GM10847 (cell line): ENCODE measurements around the gene GLT8D1.

Experiments used
- POLR2A ChIP-seq: IDR thresholded peaks from 2 replicates; pipeline ENCODE4 v1.6.1; 2011; ENCODE audit not compliant: insufficient read length; ENCODE audit errors: extremely low read depth

Gene GLT8D1

DNA sequence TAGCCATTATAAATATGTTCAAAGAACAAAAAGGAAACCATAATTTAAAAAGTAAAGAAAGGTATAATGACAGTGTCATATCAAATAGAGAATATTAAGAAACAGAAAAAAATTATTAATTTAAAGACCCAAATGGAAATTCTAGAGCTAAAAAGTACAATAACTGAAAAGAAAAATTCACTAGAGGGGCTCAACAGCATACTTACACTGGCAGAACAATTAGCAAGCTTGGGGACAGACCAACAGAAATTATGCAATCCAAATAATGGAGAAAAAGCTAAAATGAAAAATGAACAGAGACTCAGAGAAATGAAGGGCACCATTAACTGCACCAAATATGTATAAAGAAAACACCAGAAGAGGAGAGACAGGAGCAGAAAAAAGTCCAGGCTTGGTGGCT is 14.0 kb upstream of the GLT8D1 start:
- no peak for TF ChIP-seq POLR2A

DNA sequence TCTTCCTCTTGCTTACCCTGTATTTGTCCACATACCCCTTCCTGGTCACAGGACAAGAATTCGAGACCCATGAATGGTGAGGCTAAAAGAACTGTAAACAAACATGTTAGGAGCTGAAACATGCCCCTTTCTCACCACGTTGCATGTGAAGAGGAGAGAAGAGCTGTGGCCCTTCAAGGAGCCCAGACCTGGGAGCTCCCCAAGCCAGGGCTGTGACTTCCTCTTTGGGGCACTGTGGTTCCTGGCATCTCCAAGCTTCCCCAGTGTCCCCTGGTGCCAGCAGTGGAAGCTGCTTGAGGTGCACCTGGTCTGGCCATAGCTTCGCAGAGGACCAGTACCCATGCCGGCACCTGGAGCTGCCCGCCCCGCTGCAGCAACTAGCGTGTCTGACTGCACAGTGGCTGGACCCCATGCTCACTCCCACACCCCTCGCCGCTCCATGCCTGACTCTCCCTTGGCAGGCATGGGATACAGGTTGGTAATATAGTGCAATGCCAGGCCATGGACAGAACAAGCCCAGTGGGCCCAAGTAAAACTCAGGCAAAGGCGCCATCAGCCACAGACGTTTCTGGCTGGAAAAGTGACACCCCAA is 10.2 kb upstream of the GLT8D1 start:
- TF ChIP-seq POLR2A = no peak

DNA sequence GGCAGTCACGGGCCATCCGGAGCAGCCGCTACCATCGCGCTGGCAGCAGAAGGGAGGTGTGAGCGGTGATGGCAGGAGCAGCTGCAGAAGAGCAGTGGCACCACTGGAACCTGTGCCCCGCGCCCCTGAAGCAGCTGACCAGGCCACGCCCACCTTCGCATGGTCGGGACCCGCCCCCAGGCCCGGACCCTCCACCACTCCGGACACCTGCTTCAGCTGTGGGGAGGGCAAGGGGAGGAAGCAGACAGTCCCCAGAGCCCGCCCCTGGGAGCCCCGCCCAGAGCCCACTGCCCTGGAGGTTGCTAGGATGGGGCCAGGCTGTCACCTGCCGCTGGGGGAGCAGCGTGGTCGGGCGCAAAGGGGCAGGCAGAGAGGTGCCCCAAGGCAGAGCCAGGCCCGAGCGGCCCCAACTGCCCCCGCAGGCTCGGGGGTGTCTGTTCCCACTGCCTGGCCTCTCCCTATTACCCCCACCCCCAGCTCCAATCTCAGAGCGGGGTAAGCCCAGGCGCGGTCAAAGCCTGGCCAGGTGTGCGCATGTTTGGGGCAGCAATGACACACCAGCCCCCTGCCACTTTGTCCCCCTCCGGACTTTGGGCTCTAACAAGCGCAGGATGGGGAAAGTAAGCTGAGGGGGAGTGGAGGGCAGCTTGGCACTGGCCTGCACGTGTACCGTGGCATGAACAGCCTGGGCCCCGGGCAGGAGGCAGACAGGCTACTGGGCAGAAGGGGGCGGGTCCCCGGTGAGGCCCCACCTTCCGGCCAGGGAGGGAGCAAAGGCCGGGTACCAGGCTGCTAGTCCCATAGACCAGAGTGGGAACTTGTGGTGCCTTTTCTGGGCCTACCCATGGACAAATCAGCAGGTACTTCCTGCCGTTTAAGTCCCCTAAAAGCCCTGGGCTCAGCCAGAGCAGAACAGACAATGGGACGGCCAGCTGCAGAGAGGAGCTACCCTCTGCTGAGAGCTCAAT is 9.0 kb upstream of the GLT8D1 start:
- no peak for TF ChIP-seq POLR2A

DNA sequence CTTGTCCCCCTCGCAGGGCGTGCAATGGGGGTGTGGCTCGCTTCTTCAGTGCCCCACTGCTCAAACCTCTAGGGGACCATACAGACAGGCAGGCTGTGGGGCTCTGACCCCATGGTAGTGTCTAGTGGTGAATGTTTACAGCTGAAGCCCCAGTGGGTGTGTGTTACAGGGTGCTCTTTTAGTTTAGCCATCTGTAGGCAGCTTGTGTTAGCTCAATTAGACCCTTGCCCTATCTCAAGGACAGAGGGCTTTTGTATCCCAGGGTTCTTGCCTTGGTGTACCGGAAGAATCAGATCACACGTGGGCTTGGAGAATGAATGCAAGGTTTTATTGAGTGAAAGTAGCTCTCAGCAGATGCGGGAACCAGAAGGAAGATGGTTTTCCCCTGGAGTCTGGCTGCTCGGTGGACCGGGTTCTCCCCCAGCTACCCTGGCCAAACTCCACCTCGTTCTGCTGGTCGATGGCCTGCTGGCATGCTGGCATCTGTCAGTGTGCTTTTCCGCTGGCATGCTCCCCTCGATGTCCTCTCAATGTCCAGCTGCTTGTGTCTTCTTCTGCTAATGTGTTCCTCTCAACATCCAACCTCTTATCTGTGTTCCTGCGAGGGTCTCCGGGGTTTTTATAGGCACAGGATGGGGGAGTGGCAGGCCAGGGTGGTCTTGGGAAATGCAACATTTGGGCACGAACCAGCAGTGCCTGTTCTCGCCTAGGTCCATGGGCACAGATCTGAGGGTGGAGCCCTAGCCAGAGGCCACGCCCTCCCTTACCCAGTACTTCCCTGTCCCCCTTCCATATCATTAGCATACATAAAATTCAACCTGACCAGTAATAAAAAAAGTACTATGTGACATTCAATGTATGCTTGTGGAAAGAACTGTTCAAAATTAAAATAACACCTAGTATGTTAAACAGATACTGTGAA is 7.0 kb upstream of the GLT8D1 start:
- TF ChIP-seq POLR2A = no peak

DNA sequence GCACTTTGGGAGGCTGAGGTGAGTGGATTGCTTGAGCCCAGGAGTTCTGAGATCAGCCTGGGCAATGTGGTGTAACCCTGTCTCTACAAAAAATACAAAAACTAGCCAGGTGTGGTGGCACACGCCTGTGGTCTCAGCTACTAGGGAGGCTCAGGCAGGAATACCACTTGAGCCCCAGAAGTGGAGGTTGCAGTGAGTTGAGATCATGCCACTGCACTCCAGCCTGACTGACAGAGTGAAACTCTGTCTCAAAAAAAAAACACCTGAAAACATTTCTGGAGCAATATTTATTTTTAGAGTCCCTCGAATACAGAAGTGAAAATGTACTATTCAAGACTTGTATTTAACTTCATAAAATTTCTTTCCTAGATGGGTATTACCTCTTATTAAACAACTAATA is 4.9 kb upstream of the GLT8D1 start:
- no peak for TF ChIP-seq POLR2A

DNA sequence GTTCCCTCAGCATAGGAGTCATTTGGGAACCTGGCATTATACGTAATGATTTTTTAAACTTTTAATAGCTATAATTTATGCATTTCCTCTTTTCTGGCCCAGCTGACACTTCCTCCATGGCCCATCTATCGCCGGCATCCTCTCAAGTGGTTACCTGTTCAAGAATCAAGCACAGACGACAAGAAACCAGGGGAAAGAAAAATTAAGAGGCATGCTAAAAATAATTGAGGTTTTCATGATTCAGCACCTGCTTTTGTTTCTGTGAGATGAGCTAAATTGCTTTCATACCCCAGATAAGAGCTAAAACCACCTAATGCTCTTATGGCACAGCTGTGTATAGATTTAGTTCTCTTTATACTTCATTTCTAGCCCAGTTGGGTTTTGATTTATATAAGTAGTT is 2.0 kb upstream of the GLT8D1 start:
- TF ChIP-seq POLR2A = no peak

DNA sequence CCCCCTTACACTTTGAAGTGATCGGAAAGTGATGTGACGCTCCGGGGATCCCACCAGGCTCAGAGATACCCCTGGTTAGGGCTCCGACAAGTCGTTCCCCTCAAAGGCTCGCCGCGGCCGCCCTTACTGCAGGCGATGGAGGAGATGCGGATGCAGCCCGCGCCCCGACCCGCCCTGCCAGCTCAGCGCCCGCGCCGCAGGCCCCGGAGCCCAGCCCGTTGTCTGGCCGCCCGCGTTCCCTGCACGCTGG is 228 bp downstream of the GLT8D1 start:
- no peak for TF ChIP-seq POLR2A

DNA sequence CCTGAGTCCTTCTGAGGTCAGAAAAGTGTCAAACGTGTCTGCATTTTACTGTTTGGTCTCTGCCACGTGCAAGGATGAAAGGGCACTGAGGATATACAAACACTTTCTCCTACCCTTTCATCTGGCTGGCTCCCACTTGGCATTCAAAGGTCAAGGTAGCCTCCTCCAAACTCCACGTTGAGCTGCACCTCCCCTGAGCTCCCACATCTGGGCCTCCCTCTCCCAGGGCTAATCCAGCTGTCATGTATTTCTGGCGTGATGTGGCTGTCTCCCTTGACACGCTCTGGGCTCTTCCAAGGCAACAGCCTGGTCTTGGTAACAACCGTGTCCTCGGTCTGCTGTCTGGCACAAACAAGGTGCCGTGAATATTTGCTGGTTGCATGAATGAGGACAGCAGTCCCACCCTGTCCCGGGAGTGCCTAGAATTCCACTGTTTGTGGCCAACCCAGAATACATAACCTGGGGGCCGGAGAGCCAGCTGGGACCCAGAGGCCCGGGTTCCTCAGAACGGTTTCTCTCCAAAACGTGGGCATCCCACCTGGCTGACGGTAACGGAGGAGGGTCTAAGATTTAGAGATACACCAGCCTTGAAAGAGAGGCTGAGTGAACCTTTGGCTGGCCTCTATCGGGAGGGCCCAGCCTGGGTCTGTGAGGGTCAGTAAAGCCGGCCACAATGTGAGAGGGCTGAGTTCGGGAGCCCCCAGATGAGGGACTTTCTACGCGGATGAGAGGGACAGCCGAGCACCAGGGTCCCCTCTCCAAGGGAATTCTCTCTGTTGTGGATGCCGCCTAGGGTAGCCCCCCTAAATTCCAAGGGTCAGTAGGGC is 767 bp downstream of the GLT8D1 start:
- TF ChIP-seq POLR2A = no peak

DNA sequence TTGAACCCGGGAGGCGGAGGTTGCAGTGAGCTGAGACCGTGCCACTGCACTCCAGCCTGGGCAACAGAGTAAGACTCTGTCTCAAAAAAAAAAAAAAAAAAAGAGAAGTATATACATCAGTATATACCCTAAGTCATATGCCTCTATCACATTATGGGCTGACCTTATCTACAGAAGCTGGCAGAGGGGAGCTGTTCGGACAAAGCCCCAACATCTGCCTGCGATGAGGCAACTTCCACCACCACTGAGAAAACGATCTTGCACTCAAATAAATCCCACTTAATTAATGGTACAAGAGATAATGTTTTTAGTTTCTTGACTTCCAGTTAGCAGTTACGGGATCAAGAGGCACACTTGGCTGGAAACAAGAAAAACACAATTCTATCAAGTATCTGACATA is 2.2 kb downstream of the GLT8D1 start:
- TF ChIP-seq POLR2A = no peak

DNA sequence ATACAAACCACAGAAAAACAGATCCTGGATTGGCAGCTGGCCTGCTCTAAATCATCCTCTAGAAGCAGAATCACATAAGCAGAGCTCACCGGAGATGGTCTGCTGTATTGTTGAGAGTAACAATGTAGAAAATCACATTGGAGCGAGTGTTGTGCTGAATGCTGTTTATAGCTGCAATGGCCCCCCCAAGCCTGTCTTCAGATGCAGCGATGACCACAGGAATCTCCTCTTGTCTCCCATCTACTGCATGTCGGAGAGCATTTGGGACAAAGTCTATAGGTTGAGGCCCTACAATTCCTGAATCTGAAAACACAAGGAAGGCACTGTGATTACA is 8.0 kb downstream of the GLT8D1 start:
- no peak for TF ChIP-seq POLR2A

DNA sequence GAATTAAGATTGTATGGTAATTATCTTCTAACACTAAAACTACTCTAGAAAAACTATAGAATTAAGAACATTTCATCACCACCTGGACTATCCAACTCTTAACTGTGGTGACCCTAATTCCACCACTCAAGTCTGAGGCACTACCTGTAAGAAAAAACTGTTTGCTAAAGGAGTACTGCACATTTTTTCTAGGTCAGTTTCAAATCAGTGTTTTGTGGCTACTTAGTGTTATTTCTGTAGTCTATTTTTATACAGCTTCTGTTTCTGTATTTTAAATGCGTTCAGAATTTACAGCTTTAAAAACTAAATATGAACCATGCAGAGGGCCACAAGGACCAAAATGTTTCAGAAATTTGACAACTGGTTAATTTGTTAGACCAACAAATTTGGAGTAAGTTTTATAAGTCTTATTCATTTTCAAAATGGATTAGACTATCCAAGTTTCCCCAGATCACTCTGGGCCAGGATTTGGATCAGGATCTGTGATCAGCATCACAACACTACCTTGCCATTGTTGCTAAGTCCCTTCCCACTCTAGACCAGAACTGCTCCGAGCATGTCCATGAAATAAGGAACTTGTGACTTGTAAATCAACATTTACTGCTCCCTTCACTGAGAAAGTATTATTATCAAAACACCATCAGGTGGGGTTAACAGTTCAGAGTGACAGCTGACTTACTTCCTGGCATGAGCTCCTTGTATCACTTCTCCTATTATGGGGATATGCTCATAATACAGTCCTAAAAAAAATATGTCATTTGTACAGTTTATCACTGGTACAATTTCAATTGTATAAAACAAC is 8.6 kb downstream of the GLT8D1 start:
- no peak for TF ChIP-seq POLR2A

DNA sequence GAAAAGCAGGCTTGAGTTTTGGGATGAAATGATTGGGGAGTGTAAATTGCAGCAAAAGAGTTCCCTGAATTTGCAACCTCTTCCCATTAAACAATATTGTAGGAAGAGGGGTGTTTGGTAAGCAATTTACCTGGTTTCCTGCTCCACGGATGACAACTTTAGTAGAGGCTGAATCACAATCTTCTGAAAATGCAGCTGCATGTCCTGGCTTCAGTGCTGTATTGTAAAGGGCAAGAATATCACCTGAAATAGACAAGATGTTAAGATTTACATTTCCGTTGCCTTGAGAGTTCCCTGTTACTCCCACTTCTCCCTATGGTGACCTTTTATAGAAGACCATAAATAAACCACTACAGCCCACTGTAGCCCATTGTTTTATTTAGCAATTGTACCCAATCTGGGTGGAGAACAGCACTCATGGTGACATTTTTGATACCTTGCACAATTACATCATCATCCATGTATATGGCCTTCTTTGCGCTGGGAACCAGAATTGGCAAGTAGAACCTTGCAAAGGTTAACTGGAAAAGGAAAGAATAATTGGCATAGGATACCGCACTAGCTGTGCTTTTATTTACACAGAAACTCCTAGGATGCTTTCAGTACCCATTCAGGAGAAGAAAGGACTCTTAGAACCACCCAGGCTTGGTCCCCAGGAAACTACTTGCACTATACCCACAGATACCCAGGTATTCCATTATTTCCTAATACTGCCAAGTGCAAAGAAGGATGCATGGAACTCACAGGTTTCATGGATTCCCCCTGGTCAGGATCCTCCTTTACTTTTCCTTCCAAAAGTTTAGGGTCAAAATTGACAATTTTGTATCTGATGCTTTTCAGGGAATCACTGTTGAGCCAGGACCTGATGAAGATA is 9.6 kb downstream of the GLT8D1 start:
- no peak for TF ChIP-seq POLR2A

DNA sequence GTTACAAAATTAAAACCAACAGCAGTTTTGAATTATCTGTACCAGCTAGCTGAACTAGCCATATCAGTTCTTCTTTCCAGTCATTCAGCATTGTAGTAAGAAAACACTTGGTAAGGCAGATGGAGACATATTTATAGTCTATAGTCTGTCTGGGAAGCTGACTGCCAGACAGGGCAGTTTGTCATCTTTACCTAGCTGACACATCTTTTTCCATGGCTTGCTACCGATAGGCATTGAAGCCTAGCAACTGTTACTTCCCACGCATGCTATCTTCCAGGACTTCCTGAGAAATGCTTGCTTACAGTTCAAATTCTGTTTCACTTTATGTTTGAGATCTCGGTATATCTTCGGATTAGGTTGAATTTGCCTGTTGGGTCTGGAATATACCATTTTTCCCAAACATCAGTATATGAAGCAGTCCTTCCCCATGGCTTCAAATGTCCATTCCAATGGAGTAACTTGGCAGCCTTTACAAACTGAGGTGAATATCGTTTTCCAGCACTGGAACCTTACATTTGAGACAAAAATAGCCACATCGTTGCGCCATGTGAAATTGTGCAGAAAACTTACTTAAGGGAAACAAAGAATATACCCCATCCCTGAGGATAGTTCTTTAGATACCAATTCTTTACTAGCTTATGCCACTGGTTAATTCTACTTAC is 10.9 kb downstream of the GLT8D1 start:
- no peak for TF ChIP-seq POLR2A
